Measurements from ENCODE around the gene ARIH2.

The ARIH2 gene

DNA sequence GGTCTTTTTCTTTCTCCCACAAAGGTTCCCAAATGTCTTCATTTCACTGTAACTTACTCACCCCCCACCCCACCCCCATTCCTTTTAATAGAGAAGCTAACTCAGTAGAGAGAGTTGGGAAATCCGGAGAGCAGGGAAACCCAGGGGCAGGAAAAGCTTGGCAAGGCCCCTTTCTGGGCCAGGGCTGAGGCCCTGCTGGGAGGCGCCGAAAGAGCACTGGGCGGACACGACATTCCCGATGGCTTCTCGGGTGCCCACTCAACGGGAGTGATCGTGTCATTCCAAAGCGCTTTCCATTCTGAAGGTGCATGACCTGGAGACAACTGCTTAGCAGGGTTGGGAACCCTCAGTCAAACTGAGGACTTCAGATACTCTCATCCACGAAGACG, 101.3 kb downstream of the ARIH2 start:
- no peaks in the 10 kb centered on the region for H3K9me3 Mint-ChIP-seq
- H3K4me3 Mint-ChIP-seq: peak overlapping the region; percentile 91
- intact Hi-C loops (cut with micrococcal nuclease): loop anchor here (5.0 kb wide), 1 partner anchor 702 kb away; the partner anchor contains the start of gene GMPPB
- peak overlapping the region; percentile 98 for H3K27ac Mint-ChIP-seq
- peaks cover 68% of the 10 kb centered on the region for H3K4me1 Mint-ChIP-seq (ENCODE audit: low read depth)
- peaks cover 76% of the 10 kb centered on the region for H3K36me3 Mint-ChIP-seq (ENCODE audit: low read depth)
- H3K27me3 Mint-ChIP-seq: no peaks in the 10 kb centered on the region

DNA sequence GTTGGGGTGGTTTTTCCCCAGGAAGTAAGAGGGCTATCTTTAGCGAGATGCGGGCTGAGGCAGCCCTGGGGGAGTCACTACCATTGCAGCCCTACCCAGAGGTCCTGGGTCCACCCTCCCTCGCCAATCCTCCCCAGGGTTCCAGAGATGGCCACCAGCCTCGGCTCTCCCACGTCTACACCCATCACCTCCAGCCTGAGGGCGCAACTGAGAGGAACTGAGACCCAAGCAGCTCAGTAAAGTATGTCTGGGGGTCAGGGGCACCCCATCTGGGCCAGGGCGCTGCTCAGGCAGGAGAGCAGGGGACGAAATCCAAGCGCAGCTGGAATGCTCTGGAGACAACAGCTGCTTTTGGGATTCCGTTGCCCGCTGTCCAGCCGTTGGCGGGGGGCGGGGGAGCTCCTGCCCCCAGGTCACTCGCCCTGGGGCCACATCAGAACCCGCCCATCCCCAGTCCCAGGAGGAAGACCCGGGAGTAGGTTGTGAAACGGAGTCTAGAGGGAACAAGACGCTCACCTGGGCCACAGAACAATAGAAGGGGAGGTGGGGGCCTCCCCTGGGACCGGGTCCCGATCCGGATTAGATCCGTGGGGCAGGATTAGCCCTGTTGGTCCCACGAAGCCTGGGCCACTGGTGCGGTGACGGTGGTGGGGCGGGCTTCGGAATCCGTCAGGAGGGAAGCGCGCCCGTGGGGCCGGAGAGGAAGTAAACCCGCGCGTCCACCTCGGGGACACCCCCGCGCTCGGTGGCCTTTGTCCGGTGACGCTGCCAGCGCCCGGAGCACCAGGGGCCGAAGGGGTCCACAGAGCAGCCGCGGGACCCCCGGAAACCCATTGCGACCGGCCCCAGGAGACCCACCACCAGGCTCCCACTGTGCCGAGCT, 101.9 kb downstream of the ARIH2 start:
- Mint-ChIP-seq H3K4me1 (ENCODE audit: low read depth) (peaks cover 68% of the 10 kb centered on the region), H3K36me3 (ENCODE audit: low read depth) (peaks cover 76% of the 10 kb centered on the region), H3K9me3 (no peaks in the 10 kb centered on the region), H3K27ac (peak overlapping the region; percentile 98), H3K27me3 (no peaks in the 10 kb centered on the region), H3K4me3 (peak overlapping the region; percentile 91)
- intact Hi-C loops (cut with micrococcal nuclease): loop anchor here (1.0 to 5.0 kb wide), 2 partner anchors 13 to 702 kb away; partner anchors contain the start of genes GMPPB and WDR6

DNA sequence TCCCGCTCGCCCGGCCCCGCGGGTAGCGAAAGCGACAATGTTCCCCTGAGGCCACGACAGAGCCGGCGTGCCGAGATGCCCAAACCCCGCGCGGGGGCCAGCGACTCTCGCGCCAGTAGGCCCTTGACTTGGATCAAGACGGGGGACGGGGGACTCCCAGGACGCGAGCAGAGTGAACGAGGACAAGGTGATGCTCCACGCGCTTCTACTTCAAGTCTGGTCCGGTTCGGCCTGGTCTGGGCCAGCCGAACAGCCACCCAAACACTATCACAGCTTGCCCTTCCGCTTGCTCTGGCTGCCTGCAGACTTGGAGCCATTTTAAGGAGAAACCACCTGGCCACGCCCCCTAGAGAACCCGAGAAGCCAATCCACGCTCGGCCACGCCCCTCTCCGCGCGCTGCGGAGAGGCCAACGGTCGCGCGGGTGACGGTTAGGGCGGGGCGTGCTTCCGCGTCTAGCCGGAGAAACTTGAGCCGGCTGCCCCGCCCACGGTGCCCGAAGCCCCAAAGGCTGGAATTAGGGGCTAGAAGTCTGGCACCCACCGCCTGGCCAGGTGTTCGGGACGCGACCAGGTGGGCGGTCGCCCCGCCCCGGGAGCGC, 102.7 kb downstream of the ARIH2 start:
- Mint-ChIP-seq H3K27ac (peak overlapping the region; percentile 98), H3K4me1 (ENCODE audit: low read depth) (peaks cover 71% of the 10 kb centered on the region), H3K27me3 (no peaks in the 10 kb centered on the region), H3K36me3 (ENCODE audit: low read depth) (peaks cover 76% of the 10 kb centered on the region), H3K9me3 (no peaks in the 10 kb centered on the region), H3K4me3 (peak overlapping the region; percentile 91)
- intact Hi-C loops (cut with micrococcal nuclease): loop anchor here (1.0 to 5.0 kb wide), 2 partner anchors 14 to 701 kb away; partner anchors contain the start of genes GMPPB and WDR6

DNA sequence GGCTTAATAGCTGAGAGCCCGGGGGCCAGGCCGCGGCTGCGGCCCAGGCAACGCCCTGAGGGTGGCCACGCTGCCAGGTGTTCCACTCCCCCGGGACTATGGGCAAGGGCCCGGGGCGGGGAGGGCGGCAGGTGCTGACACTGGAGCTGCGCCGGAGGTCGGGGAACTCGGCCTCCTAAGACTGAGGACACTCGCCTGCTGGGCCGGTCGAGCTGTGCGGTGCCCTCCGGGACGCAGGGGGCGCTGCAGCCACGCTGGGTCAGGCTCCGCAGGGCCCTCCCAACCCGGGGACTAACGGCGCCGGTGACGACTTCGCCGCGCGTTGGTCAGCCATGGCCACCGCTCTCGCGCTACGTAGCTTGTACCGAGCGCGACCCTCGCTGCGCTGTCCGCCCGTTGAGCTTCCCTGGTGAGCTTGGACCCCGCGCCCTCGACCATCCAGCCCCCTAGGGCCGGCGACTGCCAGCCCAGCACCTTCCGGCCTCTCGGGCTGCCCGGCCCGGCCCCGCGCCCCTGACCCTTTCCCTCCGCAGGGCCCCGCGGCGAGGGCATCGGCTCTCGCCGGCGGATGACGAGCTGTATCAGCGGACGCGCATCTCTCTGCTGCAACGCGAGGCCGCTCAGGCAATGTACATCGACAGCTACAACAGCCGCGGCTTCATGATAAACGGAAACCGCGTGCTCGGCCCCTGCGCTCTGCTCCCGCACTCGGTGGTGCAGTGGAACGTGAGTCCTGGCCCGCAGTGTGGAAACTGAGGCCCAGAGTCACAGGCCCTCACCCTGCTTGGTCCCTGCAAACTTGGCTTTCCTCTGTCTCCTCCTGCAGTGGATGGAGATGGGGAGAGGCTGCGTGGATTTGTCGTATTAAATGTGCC, 103.4 kb downstream of the ARIH2 start, which contains the start of gene NDUFAF3:
Gene NDUFAF3, plus strand, starts transcription at position 309 of the 875 bp plus-strand sequence. Its CDS starts 24 bp downstream, at position 333.
- Mint-ChIP-seq H3K4me1 (ENCODE audit: low read depth) (peaks cover 71% of the 10 kb centered on the region), H3K4me3 (peak within 1 kb of the TSS; percentile 91)
- intact Hi-C loops (cut with micrococcal nuclease): loop anchor here (1.0 to 5.0 kb wide), 2 partner anchors 15 to 700 kb away; partner anchors contain the start of genes GMPPB and WDR6

DNA sequence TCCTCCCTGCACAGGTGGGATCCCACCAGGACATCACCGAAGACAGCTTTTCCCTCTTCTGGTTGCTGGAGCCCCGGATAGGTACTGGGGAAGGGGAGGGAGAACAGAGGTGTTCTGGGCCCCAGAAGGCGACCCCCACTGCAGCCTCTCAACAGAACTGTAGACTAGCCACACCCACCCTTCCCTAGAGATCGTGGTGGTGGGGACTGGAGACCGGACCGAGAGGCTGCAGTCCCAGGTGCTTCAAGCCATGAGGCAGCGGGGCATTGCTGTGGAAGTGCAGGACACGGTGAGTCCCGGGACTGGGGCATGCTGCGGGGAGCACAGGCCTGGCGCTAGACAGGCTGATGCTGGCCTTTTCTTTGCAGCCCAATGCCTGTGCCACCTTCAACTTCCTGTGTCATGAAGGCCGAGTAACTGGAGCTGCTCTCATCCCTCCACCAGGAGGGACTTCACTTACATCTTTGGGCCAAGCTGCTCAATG, 104.1 kb downstream of the ARIH2 start:
- intact Hi-C loops (cut with micrococcal nuclease): loop anchor here (5.0 kb wide), 1 partner anchor 700 kb away; the partner anchor contains the start of gene GMPPB
- peaks cover 78% of the 10 kb centered on the region for H3K36me3 Mint-ChIP-seq (ENCODE audit: low read depth)

More for the DNA sequence above, 103.4 kb downstream of the ARIH2 start, which contains the start of gene NDUFAF3:
- H3K27me3 Mint-ChIP-seq: no peaks in the 10 kb centered on the region
- peak within 1 kb of the TSS; percentile 98 for H3K27ac Mint-ChIP-seq
- H3K9me3 Mint-ChIP-seq: no peaks in the 10 kb centered on the region
- peaks cover 76% of the 10 kb centered on the region for H3K36me3 Mint-ChIP-seq (ENCODE audit: low read depth)

DNA sequence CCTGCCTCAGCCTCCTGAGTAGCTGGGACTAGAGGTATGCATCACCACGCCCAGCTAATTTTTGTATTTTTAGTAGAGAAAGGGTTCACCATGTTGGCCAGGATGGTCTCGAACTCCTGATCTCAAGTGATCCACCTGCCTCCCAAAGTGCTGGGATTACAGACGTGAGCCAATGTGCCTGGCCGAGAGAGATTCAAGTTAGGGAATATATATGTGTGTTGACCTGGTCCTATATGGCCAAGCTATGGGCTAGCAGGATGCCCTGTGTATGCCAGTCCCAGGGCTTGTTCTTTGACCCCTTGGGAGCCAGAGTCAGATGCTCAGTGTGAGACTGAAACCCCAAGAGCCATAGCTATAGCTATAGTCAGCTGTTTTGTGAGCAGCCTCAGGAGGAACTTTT, 105.1 kb downstream of the ARIH2 start:
- intact Hi-C loops (cut with micrococcal nuclease): loop anchor here (5.0 kb wide), 1 partner anchor 699 kb away; the partner anchor contains the start of gene GMPPB
- no peaks in the 10 kb centered on the region for H3K9me3 Mint-ChIP-seq
- H3K4me1 Mint-ChIP-seq (ENCODE audit: low read depth): peaks cover 76% of the 10 kb centered on the region
- peaks cover 71% of the 10 kb centered on the region for H3K36me3 Mint-ChIP-seq (ENCODE audit: low read depth)
- H3K4me3 Mint-ChIP-seq: no peak overlapping the region
- no peaks in the 10 kb centered on the region for H3K27me3 Mint-ChIP-seq
- H3K27ac Mint-ChIP-seq: peak overlapping the region; percentile 1

More for the DNA sequence above, 104.1 kb downstream of the ARIH2 start:
- Mint-ChIP-seq H3K27me3 (no peaks in the 10 kb centered on the region), H3K4me1 (ENCODE audit: low read depth) (peaks cover 71% of the 10 kb centered on the region), H3K9me3 (no peaks in the 10 kb centered on the region), H3K4me3 (peak overlapping the region; percentile 91), H3K27ac (peak overlapping the region; percentile 98)

DNA sequence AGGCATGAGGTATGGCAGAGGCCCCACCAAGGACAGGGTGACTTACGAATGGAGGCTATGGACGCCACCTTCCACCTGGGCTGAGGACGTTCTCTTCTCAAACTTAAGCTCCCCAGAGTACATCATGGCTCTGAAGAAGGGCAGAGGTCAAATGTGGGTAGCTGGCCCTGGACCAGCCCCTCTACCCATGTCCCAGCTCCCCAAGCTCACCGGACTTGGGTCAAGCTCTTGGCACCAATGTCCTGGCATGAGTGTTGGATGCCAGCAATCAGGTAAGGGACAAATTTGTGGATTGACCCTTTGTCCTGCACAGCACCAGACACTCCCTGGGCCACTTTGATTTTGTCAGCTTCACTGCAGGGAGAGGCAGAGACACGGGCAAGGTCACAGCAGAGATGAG, 105.8 kb downstream of the ARIH2 start:
- no peak overlapping the region for H3K4me3 Mint-ChIP-seq
- intact Hi-C loops (cut with micrococcal nuclease): loop anchor here (5.0 kb wide), 1 partner anchor 698 kb away; the partner anchor contains the start of gene GMPPB
- no peaks in the 10 kb centered on the region for H3K27me3 Mint-ChIP-seq
- peaks cover 77% of the 10 kb centered on the region for H3K36me3 Mint-ChIP-seq (ENCODE audit: low read depth)
- H3K4me1 Mint-ChIP-seq (ENCODE audit: low read depth): peaks cover 78% of the 10 kb centered on the region
- peak overlapping the region; percentile 1 for H3K27ac Mint-ChIP-seq
- H3K9me3 Mint-ChIP-seq: no peaks in the 10 kb centered on the region

DNA sequence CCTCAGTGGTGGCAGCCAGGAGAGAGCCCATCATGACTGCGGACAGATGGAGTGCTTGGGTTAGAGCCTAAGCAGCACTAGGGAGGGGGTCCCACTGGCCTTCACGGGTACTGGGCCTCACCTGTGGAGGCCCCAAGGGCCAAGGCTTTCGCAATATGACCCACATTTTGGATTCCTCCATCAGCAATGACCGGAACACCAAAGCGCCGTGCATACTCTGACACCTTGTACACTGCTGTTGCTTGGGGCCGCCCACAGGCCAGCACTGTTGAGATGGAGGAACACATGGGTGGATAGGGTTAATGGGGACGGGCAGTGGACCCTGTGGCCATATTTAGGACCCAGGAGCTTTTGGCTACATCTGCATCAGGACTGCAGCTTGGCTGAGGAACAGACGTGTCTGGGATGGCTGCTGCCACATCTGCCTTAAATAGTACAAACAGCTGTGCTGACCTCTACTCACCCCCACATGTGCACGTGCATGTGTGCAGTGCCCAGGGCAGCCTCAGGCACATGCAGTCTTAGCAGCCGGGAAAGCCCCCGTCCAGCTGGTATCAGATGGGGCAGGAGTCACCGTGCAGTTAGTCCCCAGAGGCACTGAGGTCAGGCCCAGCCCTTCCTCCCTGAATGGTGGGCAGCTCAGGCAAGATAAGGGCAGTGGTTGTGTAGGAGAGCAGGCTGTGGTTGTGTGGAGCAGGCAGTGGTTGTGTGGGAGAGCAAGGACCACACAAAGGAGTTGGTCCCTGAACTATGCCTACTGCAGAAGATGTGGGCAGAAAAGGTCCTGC, 106.6 kb downstream of the ARIH2 start:
- intact Hi-C loops (cut with micrococcal nuclease): loop anchor here (5.0 kb wide), 2 partner anchors 33 to 67 kb away; partner anchors contain the start of genes P4HTM and QRICH1
- no peaks in the 10 kb centered on the region for H3K27me3 Mint-ChIP-seq
- no peak overlapping the region for H3K4me3 Mint-ChIP-seq
- peaks cover 79% of the 10 kb centered on the region for H3K36me3 Mint-ChIP-seq (ENCODE audit: low read depth)
- no peaks in the 10 kb centered on the region for H3K9me3 Mint-ChIP-seq
- peak overlapping the region; percentile 1 for H3K27ac Mint-ChIP-seq
- peaks cover 73% of the 10 kb centered on the region for H3K4me1 Mint-ChIP-seq (ENCODE audit: low read depth)

DNA sequence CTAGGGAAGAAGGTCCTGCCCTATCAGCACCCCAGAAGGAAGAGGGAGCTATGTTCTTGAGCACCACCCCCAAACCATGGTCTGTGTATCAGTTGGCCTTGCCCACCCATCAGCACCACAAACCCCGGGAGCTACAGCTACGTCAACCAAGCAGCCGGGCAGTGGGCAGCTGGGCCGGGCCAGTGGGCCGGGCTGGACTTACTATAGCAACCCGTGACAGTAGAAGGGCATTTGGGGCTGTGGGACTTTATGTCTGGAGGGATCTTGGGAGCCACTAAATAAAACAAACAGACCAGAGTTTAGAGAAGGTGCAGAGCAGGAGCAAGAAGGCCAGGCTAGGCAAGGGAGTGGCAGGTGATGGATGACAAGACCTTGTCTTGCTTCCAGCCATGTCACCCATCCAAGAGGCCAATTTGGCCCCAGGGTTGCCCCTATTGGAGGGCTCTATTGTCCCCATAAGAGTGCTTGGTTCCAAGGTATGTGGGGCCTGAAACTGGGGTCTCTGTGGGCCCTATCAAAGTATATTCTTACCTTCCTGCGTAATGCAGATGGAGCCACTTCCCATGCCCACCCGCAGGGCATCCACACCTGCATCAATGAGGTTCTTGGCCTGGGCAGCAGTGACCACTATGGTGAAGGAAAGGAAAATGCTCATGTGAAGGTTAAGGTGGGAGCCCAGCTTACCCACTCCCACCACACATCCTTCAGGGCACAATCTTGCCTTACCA, 107.3 kb downstream of the ARIH2 start:
- no peak overlapping the region for H3K4me3 Mint-ChIP-seq
- no peaks in the 10 kb centered on the region for H3K27me3 Mint-ChIP-seq
- peaks cover 79% of the 10 kb centered on the region for H3K36me3 Mint-ChIP-seq (ENCODE audit: low read depth)
- no peaks in the 10 kb centered on the region for H3K9me3 Mint-ChIP-seq
- H3K4me1 Mint-ChIP-seq (ENCODE audit: low read depth): peaks cover 69% of the 10 kb centered on the region
- peak overlapping the region; percentile 1 for H3K27ac Mint-ChIP-seq
- intact Hi-C loops (cut with micrococcal nuclease): loop anchor here (5.0 kb wide), 2 partner anchors 34 to 66 kb away; partner anchors contain the start of genes P4HTM and QRICH1

DNA sequence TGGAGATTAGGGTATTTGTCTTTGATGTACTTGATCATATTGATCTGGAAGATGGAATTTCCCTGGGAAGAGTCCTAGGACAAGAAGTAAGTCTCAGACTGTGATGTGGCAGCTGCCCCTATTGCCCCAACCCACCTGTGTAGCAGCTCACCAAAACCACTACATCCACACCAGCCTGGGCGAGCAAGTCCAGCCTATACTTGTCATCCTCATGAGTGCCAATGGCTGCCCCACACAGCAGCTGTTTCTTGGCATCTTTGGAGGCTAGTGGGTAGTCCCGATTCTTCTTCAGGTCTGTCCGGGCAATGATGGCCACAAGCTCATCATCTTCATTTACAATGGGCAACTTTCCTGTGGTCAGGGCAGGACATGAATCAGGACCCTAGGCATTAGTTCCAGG, 107.9 kb downstream of the ARIH2 start:
- Mint-ChIP-seq H3K36me3 (ENCODE audit: low read depth) (peaks cover 79% of the 10 kb centered on the region), H3K4me1 (ENCODE audit: low read depth) (peaks cover 69% of the 10 kb centered on the region), H3K4me3 (no peak overlapping the region), H3K9me3 (no peaks in the 10 kb centered on the region), H3K27me3 (no peaks in the 10 kb centered on the region), H3K27ac (no peak overlapping the region)
- intact Hi-C loops (cut with micrococcal nuclease): loop anchor here (5.0 kb wide), 2 partner anchors 34 to 66 kb away; partner anchors contain the start of genes P4HTM and QRICH1

DNA sequence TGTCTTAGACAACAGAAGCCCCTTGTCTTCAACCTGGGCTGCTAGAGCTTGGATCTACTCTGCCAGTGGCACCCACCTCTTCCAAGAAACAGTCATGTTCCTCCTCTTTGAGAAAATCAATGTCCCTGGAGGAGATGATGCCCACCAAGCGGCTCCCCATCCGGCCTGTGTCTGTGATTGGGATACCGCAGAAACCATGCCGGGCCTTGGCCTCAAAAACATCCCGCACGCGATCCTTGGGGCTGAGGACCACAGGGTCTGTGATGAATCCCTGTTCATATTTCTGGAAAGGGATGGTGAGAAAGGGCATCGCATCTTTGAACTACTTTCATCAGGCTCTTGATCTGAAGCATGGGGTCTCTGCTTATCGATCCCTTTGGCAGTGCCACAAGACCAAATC, 109.0 kb downstream of the ARIH2 start:
- no peak overlapping the region for H3K4me3 Mint-ChIP-seq
- H3K27ac Mint-ChIP-seq: no peak overlapping the region
- H3K9me3 Mint-ChIP-seq: no peaks in the 10 kb centered on the region
- intact Hi-C loops (cut with micrococcal nuclease): loop anchor here (5.0 kb wide), 2 partner anchors 35 to 65 kb away; partner anchors contain the start of genes P4HTM and QRICH1
- peaks cover 83% of the 10 kb centered on the region for H3K36me3 Mint-ChIP-seq (ENCODE audit: low read depth)
- H3K27me3 Mint-ChIP-seq: no peaks in the 10 kb centered on the region
- peaks cover 66% of the 10 kb centered on the region for H3K4me1 Mint-ChIP-seq (ENCODE audit: low read depth)

DNA sequence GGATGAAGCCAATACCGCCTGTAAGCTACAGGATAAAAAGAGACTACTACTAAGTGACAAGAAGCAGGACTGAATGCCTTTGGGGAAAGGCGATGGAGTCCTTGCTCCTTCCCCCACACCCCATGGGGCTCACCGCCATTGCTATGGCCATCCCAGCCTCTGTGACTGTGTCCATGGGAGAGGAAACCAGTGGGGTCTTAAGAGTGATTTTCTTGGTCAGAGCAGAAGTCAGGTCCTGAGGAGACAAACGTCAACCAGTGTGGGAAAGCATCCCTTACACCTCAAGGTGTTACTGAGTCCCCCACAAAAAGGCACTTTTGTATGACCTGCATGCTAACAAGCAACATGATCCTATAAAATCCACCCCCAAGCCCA, 109.6 kb downstream of the ARIH2 start:
- Mint-ChIP-seq H3K4me1 (ENCODE audit: low read depth) (peaks cover 59% of the 10 kb centered on the region), H3K36me3 (ENCODE audit: low read depth) (peaks cover 83% of the 10 kb centered on the region), H3K4me3 (peak overlapping the region; percentile 81), H3K27me3 (no peaks in the 10 kb centered on the region), H3K27ac (peak overlapping the region; percentile 89), H3K9me3 (no peaks in the 10 kb centered on the region)
- intact Hi-C loops (cut with micrococcal nuclease): loop anchor here (5.0 kb wide), 2 partner anchors 36 to 64 kb away; partner anchors contain the start of genes P4HTM and QRICH1
